IMR-90 (cell line): ENCODE results near the gene KLK10. TPM values are rescaled to one million over a fixed set of nuclear protein-coding genes. Genes with fewer than 3 reads are reported as not detected.

Experiments used
- ATAC-seq: fragments of 200-7000 bp; cut with Tn5 transposase; 2 replicates; pipeline ENCODE4 v1.9.1; 2020; ENCODE audit warnings: low read depth, mild to moderate bottlenecking, moderate library complexity
- BruUV-seq: library from RNA; stranded (reverse); fragments of 400-500 nt; replicated peaks from 2 replicates; lab custom pipeline; 2021; lab: Mats Ljungman, UMichigan
- CTCF ChIA-PET: fragments of 300-600 bp; formaldehyde crosslinking; extraction: SDS; loops from one replicate; lab custom pipeline; 2021; ENCODE audit warnings: antibody characterized with exemption; lab: Yijun Ruan, JAX
- POLR2A ChIA-PET: fragments of 300-600 bp; sonication (Branson Sonifier 250); formaldehyde crosslinking; loops from one replicate; lab custom pipeline; 2022; ENCODE audit warnings: antibody characterized with exemption; ENCODE audit not compliant: unreplicated experiment; lab: Charles Lee
- DNase-seq: peaks from one replicate; pipeline ENCODE4 v3.0.0; 2013
- H2AFZ ChIP-seq: replicated peaks from 2 replicates; pipeline ENCODE3; 2013; ENCODE audit warnings: low read length, mild to moderate bottlenecking; ENCODE audit not compliant: poor library complexity
- H2AK5ac ChIP-seq: 2 replicates; pipeline ENCODE4 v1.6.1; 2013; ENCODE audit warnings: low read depth, low read length, inconsistent platforms
- H2AK9ac ChIP-seq: replicated peaks from 2 replicates; pipeline ENCODE3; 2013; ENCODE audit warnings: mild to moderate bottlenecking, low read depth, low read length, moderate library complexity; ENCODE audit not compliant: poor library complexity
- H2BK120ac ChIP-seq: 2 replicates; pipeline ENCODE4 v1.6.1; 2013; ENCODE audit warnings: low read depth, low read length, inconsistent platforms
- H2BK15ac ChIP-seq: 3 replicates; pipeline ENCODE4 v1.6.1; 2013; ENCODE audit warnings: low read depth, low read length, inconsistent platforms
- H2BK20ac ChIP-seq: 2 replicates; pipeline ENCODE4 v1.6.1; 2013; ENCODE audit warnings: low read depth, mild to moderate bottlenecking, inconsistent platforms, low read length, moderate library complexity
- H2BK5ac ChIP-seq: 2 replicates; pipeline ENCODE4 v1.6.1; 2013; ENCODE audit warnings: mild to moderate bottlenecking, low read depth, low read length, inconsistent platforms; ENCODE audit not compliant: poor library complexity, severe bottlenecking
- H3K14ac ChIP-seq: replicated peaks from 2 replicates; pipeline ENCODE4 v1.6.1; 2013; ENCODE audit warnings: low read depth, low read length, inconsistent platforms
- H3K18ac ChIP-seq: 2 replicates; pipeline ENCODE4 v1.6.1; 2013; ENCODE audit warnings: low read depth, low read length, control low read depth
- H3K23ac ChIP-seq: 2 replicates; pipeline ENCODE4 v1.6.1; 2013; ENCODE audit warnings: low read depth, low read length, inconsistent platforms
- H3K27ac ChIP-seq: 2 replicates; pipeline ENCODE4 v1.5.1; 2013; ENCODE audit warnings: mild to moderate bottlenecking, control low read depth, low read length; ENCODE audit not compliant: insufficient read depth
- H3K27me3 ChIP-seq: 2 replicates; pipeline ENCODE4 v1.6.1; 2013; ENCODE audit warnings: low read length; ENCODE audit not compliant: control insufficient read depth, insufficient read depth
- H3K36me3 ChIP-seq: 2 replicates; pipeline ENCODE4 v1.6.1; 2013; ENCODE audit warnings: low read length, mixed read lengths; ENCODE audit not compliant: control insufficient read depth, insufficient read depth
- H3K4ac ChIP-seq: 2 replicates; pipeline ENCODE4 v1.6.1; 2013; ENCODE audit warnings: low read depth, low read length, inconsistent platforms
- H3K4me1 ChIP-seq: 2 replicates; pipeline ENCODE4 v1.6.1; 2013; ENCODE audit warnings: low read length, mixed read lengths; ENCODE audit not compliant: control insufficient read depth, insufficient read depth
- H3K4me2 ChIP-seq: 2 replicates; pipeline ENCODE4 v1.6.1; 2013; ENCODE audit warnings: low read depth, mild to moderate bottlenecking, control low read depth, low read length, moderate library complexity
- H3K4me3 ChIP-seq: 2 replicates; pipeline ENCODE4 v1.5.1; 2013; ENCODE audit warnings: low read depth, mild to moderate bottlenecking, control low read depth, low read length, moderate library complexity; ENCODE audit not compliant: insufficient read depth
- H3K56ac ChIP-seq: 2 replicates; pipeline ENCODE4 v1.6.1; 2013; ENCODE audit warnings: low read length, inconsistent platforms; ENCODE audit not compliant: insufficient read depth; ENCODE audit errors: extremely low read depth
- H3K79me1 ChIP-seq, 2 experiments: 2 replicates each; pipeline ENCODE4 v1.6.1; 2013; ENCODE audit warnings: low read length in 2 of 2, inconsistent platforms in 1 of 2, low read depth in 1 of 2
- H3K9ac ChIP-seq: 2 replicates; pipeline ENCODE4 v1.6.1; 2013; ENCODE audit warnings: low read depth, low read length, control low read depth
- H3K9me1 ChIP-seq: 2 replicates; pipeline ENCODE4 v1.6.1; 2013; ENCODE audit warnings: low read length, inconsistent platforms; ENCODE audit not compliant: insufficient read depth
- H3K9me3 ChIP-seq: 2 replicates; pipeline ENCODE4 v1.6.1; 2013; ENCODE audit warnings: low read length; ENCODE audit not compliant: control insufficient read depth, insufficient read depth
- H4K20me1 ChIP-seq: 2 replicates; pipeline ENCODE4 v1.6.1; 2013; ENCODE audit warnings: low read length, inconsistent platforms; ENCODE audit not compliant: insufficient read depth
- H4K5ac ChIP-seq: 2 replicates; pipeline ENCODE4 v1.6.1; 2013; ENCODE audit warnings: mild to moderate bottlenecking, low read depth, low read length, control low read depth
- H4K8ac ChIP-seq, 2 experiments: 2 replicates each; pipeline ENCODE4 v1.6.1; 2013; ENCODE audit warnings: low read depth in 2 of 2, low read length in 2 of 2, control low read depth in 1 of 2, inconsistent platforms in 1 of 2
- H4K91ac ChIP-seq: 2 replicates; pipeline ENCODE4 v1.6.1; 2013; ENCODE audit warnings: low read depth, low read length, inconsistent platforms; ENCODE audit not compliant: insufficient read depth
- BHLHE40 ChIP-seq: fragments of 150-350 bp; IDR thresholded peaks from 2 replicates; pipeline ENCODE4 v1.6.1; 2016; ENCODE audit warnings: mild to moderate bottlenecking, low read depth, low read length
- CEBPB ChIP-seq: IDR thresholded peaks from 2 replicates; pipeline ENCODE4 v1.6.1; 2012; ENCODE audit warnings: low read depth, low read length, improper control_type of control experiment
- CHD1 ChIP-seq: IDR thresholded peaks from 2 replicates; pipeline ENCODE4 v1.6.1; 2012; ENCODE audit warnings: low read depth, low read length, improper control_type of control experiment
- CTCF ChIP-seq: conservative IDR thresholded peaks from 2 replicates; pipeline ENCODE4 v1.5.1; 2012; ENCODE audit warnings: mild to moderate bottlenecking, low read depth, low read length, improper control_type of control experiment
- FOS ChIP-seq: fragments of 150-350 bp; IDR thresholded peaks from 2 replicates; pipeline ENCODE4 v1.6.1; 2016; ENCODE audit warnings: low read depth, low read length
- MAFK ChIP-seq: IDR thresholded peaks from 2 replicates; pipeline ENCODE4 v1.6.1; 2012; ENCODE audit warnings: low read depth, low read length, improper control_type of control experiment
- MAZ ChIP-seq: IDR thresholded peaks from 2 replicates; pipeline ENCODE4 v1.6.1; 2012; ENCODE audit warnings: low read depth, mild to moderate bottlenecking, low read length, improper control_type of control experiment, moderate library complexity, borderline replicate concordance
- MXI1 ChIP-seq: IDR thresholded peaks from 2 replicates; pipeline ENCODE4 v1.6.1; 2012; ENCODE audit warnings: low read depth, mild to moderate bottlenecking, low read length, moderate library complexity, borderline replicate concordance
- NFE2L2 ChIP-seq: fragments of 150-350 bp; IDR thresholded peaks from 2 replicates; pipeline ENCODE4 v1.6.1; 2016; ENCODE audit warnings: low read depth, mild to moderate bottlenecking, low read length
- POLR2A ChIP-seq: IDR thresholded peaks from 2 replicates; pipeline ENCODE4 v1.6.1; 2012; ENCODE audit warnings: mild to moderate bottlenecking, low read depth, low read length
- RAD21 ChIP-seq: IDR thresholded peaks from 2 replicates; pipeline ENCODE4 v1.6.1; 2012; ENCODE audit warnings: low read length, improper control_type of control experiment
- RCOR1 ChIP-seq: IDR thresholded peaks from 2 replicates; pipeline ENCODE4 v1.6.1; 2012; ENCODE audit warnings: mild to moderate bottlenecking, low read length, improper control_type of control experiment; ENCODE audit not compliant: insufficient replicate concordance
- RFX5 ChIP-seq: IDR thresholded peaks from 2 replicates; pipeline ENCODE4 v1.8.0; 2012; ENCODE audit warnings: low read depth, mild to moderate bottlenecking, low read length, moderate library complexity
- SMC3 ChIP-seq: fragments of 150-350 bp; IDR thresholded peaks from 2 replicates; pipeline ENCODE4 v1.6.1; 2016; ENCODE audit warnings: low read depth, mild to moderate bottlenecking, antibody characterized with exemption, low read length, moderate library complexity
- USF2 ChIP-seq: fragments of 150-350 bp; IDR thresholded peaks from 2 replicates; pipeline ENCODE4 v1.6.1; 2017; ENCODE audit warnings: mild to moderate bottlenecking, antibody characterized with exemption, low read length, low read depth
- WGBS, 2 experiments: methylation state at CpG; one replicate each; pipeline versions ENCODE4 v1.1.5 to v1.1.7; 2013; ENCODE audit warnings: missing lambda C conversion rate in 2 of 2; ENCODE audit not compliant: insufficient read length in 1 of 2; ENCODE audit errors: extremely low coverage in 2 of 2; 5-methylcytosine and 5-hydroxymethylcytosine counted together
- dilution Hi-C: fragments of 300-500 bp; cut with HindIII; formaldehyde crosslinking; loops from one replicate; pipeline ENCODE4 v1.14.3; 2018; ENCODE audit warnings: low sequenced_read_pairs; ENCODE audit not compliant: unreplicated experiment
- in situ Hi-C: fragments of 300-500 bp; cut with MboI; formaldehyde crosslinking; loops from 3 replicates; pipeline ENCODE4 v1.14.3; 2019; ENCODE audit warnings: low sequenced_read_pairs, inconsistent platforms, mixed read lengths
- intact Hi-C: fragments of 100-400 bp; cut with micrococcal nuclease; formaldehyde crosslinking; loops from 2 replicates; pipeline ENCODE4 v1.10.0; 2022
- polyA plus RNA-seq, 3 experiments: library from polyadenylated mRNA; depleted of rRNA; stranded (reverse); fragments of >200 nt; gene quantifications; 2 replicates each; pipeline ENCODE4 v1.2.3, GENCODE V29; 2012; ENCODE audit warnings: low replicate concordance in 1 of 3
- total RNA-seq: library from RNA; depleted of rRNA; stranded (reverse); fragments of >200 nt; gene quantifications from 2 replicates; pipeline ENCODE4 v1.2.3, GENCODE V29; 2012
- TF ChIP-seq, protein P1 (sequence below): fragments of 150-350 bp; IDR thresholded peaks from 2 replicates; pipeline ENCODE4 v1.6.1; 2016; ENCODE audit warnings: low read depth, mild to moderate bottlenecking, low read length, moderate library complexity, borderline replicate concordance

Gene KLK10
- total and polyA plus RNA-seq, 2 of the 4 experiments (the other 2 are of a cell fraction), result not detected

GRCh38 chr19:51066393-51067186, 47.1 kb upstream of the KLK10 start:
- no TSS peak for BruUV-seq
- H2BK15ac ChIP-seq, result no peak overlapping the region
- H3K4me3 ChIP-seq, result no peak overlapping the region
- H3K9ac ChIP-seq, result no peak overlapping the region
- H3K9me1 ChIP-seq, result no peaks in the 10 kb centered on the region
- H3K18ac ChIP-seq, result no peak overlapping the region
- H4K20me1 ChIP-seq, result no peaks in the 10 kb centered on the region
- no peak overlapping the region for H2AK5ac ChIP-seq
- H3K36me3 ChIP-seq, result no peaks in the 10 kb centered on the region
- no peak overlapping the region for H4K5ac ChIP-seq
- H3K23ac ChIP-seq, result no peak overlapping the region
- intact Hi-C loops, result no loop called here
- H3K4ac ChIP-seq, result no peak overlapping the region
- H2BK20ac ChIP-seq, result no peak overlapping the region
- no peak overlapping the region for H3K4me2 ChIP-seq
- TF ChIP-seq MAZ, result no peak
- TF ChIP-seq, protein P1, sequence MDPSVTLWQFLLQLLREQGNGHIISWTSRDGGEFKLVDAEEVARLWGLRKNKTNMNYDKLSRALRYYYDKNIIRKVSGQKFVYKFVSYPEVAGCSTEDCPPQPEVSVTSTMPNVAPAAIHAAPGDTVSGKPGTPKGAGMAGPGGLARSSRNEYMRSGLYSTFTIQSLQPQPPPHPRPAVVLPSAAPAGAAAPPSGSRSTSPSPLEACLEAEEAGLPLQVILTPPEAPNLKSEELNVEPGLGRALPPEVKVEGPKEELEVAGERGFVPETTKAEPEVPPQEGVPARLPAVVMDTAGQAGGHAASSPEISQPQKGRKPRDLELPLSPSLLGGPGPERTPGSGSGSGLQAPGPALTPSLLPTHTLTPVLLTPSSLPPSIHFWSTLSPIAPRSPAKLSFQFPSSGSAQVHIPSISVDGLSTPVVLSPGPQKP, result no peak
- no peak for TF ChIP-seq USF2
- TF ChIP-seq FOS, result no peak
- TF ChIP-seq RCOR1, result no peak
- TF ChIP-seq CEBPB, result no peak
- TF ChIP-seq RAD21, result no peak
- TF ChIP-seq MXI1, result no peak
- TF ChIP-seq CTCF, result no peak
- TF ChIP-seq BHLHE40, result no peak
- TF ChIP-seq SMC3, result no peak
- no peak for TF ChIP-seq NFE2L2
- TF ChIP-seq MAFK, result no peak
- TF ChIP-seq POLR2A, result no peak
- TF ChIP-seq CHD1, result no peak
- no peak for TF ChIP-seq RFX5
- WGBS, 2 experiments, result 44% methylated on average over 3 of the region's 7 CpGs; no CpG with 5 or more reads in 1 of the 2 experiments
- no peaks in the 10 kb centered on the region for H3K79me1 ChIP-seq
- dilution Hi-C loops, result no loop called here
- H3K9me3 ChIP-seq, result peaks cover 2% of the 10 kb centered on the region; the same call in 1 of the 2 replicates
- no peak overlapping the region for H3K56ac ChIP-seq
- ChIA-PET POLR2A (no interaction called here), CTCF (no interaction called here)
- H4K8ac ChIP-seq, result no peak overlapping the region
- in situ Hi-C loops, result no loop called here
- no peaks in the 10 kb centered on the region for H3K27me3 ChIP-seq
- no peak overlapping the region for H4K91ac ChIP-seq
- H2BK5ac ChIP-seq, result no peak overlapping the region
- no peak overlapping the region for H2AK9ac ChIP-seq
- no peaks in the 10 kb centered on the region for H3K4me1 ChIP-seq
- H3K14ac ChIP-seq, result no peak overlapping the region
- DNase-seq (no peak), ATAC-seq (no peak)
- no peak overlapping the region for H2AFZ ChIP-seq
- H2BK120ac ChIP-seq, result no peak overlapping the region
- no peak overlapping the region for H3K27ac ChIP-seq
